Fibroblast of lung (primary cell): ENCODE measurements around the gene CHST13.
"Not testable (repeated sequence)": the region's sequence is repeated elsewhere in the genome, so short reads cannot be mapped to it uniquely, and the experiment has no call there.

ENCODE experiments used
- CTCF ChIP-seq, 2 donors: IDR thresholded peaks in 1 of 2; conservative IDR thresholded peaks in 1 of 2; 1 replicate in 1 of 2; 2 replicates in 1 of 2; pipeline ENCODE4 v1.5.1; 2011 to 2012; ENCODE audit warnings: low read length in 2 of 2, control low read depth in 1 of 2, inconsistent platforms in 1 of 2, low read depth in 1 of 2, mild to moderate bottlenecking in 1 of 2
- EZH2 ChIP-seq: IDR thresholded peaks from 2 replicates; pipeline ENCODE4 v1.5.1; 2012; ENCODE audit warnings: low read length, control low read depth, mild to moderate bottlenecking; ENCODE audit errors: missing control alignments

- not testable (repeated sequence) for TF ChIP-seq EZH2; CTCF (conservative IDR thresholded peaks at IDR 0.05 in 1 of 2, IDR thresholded peaks at IDR 0.05 in 1 of 2; ENCODE audit: low read depth in 1 of 2, low read length in 2 of 2)
Observed at GRCh38 chr3:126591515-126591914, 67.6 kb downstream of the CHST13 start.
